Upper lobe of left lung (tissue), 4 donors: ENCODE results near the gene SMARCB1.

Experiments used
- CTCF ChIP-seq, 6 experiments: fragments of 450-650 bp in 4 of 6; fragments of 200-600 bp in 2 of 6; sonication (generic) in 2 of 6; IDR thresholded peaks; one replicate each; pipeline ENCODE4 v1.5.1; 2016 to 2019; ENCODE audit warnings: antibody characterized with exemption in 6 of 6
- POLR2A ChIP-seq, 4 donors: fragments of 450-650 bp; IDR thresholded peaks; one replicate each; pipeline ENCODE4 v1.5.1; 2016 to 2017; ENCODE audit warnings: antibody characterized with exemption in 4 of 4, mild to moderate bottlenecking in 2 of 4
- POLR2AphosphoS5 ChIP-seq, 2 donors: sonication (generic); formaldehyde crosslinking; IDR thresholded peaks; one replicate each; pipeline ENCODE4 v1.5.1; 2017; ENCODE audit warnings: antibody characterized with exemption in 2 of 2

- TF ChIP-seq CTCF (IDR thresholded peaks at IDR 0.05): no peak
- no peak for TF ChIP-seq POLR2AphosphoS5 (IDR thresholded peaks at IDR 0.05)
- TF ChIP-seq POLR2A (IDR thresholded peaks at IDR 0.05): no peak
Measured at GRCh38 chr22:23822101-23822671, 35.4 kb downstream of the SMARCB1 start.
